Sciatic nerve (tissue), 2 donors: ENCODE measurements around the gene SSX4. TPM values are rescaled to one million over a fixed set of nuclear protein-coding genes. Genes with fewer than 3 reads are reported as not detected.
"Not testable (repeated sequence)": the region's sequence is repeated elsewhere in the genome, so short reads cannot be mapped to it uniquely, and the experiment has no call there.

ENCODE experiments used
- ATAC-seq: fragments of 200-7000 bp; cut with Tn5 transposase; one replicate; pipeline ENCODE4 v1.9.1; 2020; ENCODE audit warnings: mild to moderate bottlenecking, moderate library complexity
- DNase-seq: peaks from one replicate; pipeline ENCODE4 v3.0.0-alpha.2; 2020; ENCODE audit warnings: low spot score
- intact Hi-C: fragments of 100-400 bp; cut with DNase I; formaldehyde crosslinking; loops from one replicate; pipeline ENCODE4 v1.14.2; 2022
- total RNA-seq: library from RNA; stranded (reverse); fragmentation: NEBNext Ultra II Directional; extraction: Animal tissue kit (Norgen Biotek cat#: 25700); gene quantifications from one replicate; pipeline ENCODE4 v1.2.1, GENCODE V29; 2021
- donor health status: DM: no; HTN: no; CAD: no.
- donor health status: DM: no; HTN: no; CAD: no.

Gene SSX4, protein sequence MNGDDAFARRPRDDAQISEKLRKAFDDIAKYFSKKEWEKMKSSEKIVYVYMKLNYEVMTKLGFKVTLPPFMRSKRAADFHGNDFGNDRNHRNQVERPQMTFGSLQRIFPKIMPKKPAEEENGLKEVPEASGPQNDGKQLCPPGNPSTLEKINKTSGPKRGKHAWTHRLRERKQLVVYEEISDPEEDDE
- total RNA-seq: not detected

DNA sequence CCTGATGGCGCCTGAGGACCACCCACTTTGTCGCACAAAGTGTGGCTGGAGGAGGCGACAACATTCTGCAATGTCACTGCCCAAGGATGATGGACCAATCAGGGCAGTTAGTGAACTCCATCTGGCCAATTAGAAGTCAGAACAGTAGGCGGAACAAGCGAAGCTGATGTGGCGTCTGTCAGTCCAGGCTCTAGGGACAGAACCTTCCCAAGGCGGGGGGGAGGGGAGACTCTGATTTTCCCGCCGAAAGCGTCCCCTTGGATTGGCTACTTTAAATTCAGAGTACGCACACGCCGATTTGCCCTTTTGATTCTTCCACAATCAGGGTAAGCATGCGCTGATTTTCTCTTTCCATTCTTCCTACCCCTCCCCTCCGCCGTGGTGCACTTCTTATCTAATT, at the start of gene SSX4:
SSX4 (plus strand) TSS at position 301 of the 400 bp plus-strand sequence. CDS start 515 bp downstream, outside the sequence.
- intact Hi-C loops, DNase-seq, ATAC-seq: not testable (repeated sequence)

GRCh38 chrX:48346059-48346458, 37.3 kb upstream of the SSX4 start:
- ATAC-seq, intact Hi-C loops, DNase-seq: not testable (repeated sequence)

- ATAC-seq, intact Hi-C loops, DNase-seq: not testable (repeated sequence)
These were observed 26.8 kb upstream of the SSX4 start, which contains the start of gene SSX3 for GRCh38 chrX:48356315-48357094. TSS of gene SSX3 (minus strand) at chrX:48356703. CDS start at chrX:48355249, 1,454 bp downstream.

GRCh38 chrX:48357681-48358080, 25.7 kb upstream of the SSX4 start:
- ATAC-seq (no peak), DNase-seq (no peak)
- intact Hi-C loops: no loop called here

DNA sequence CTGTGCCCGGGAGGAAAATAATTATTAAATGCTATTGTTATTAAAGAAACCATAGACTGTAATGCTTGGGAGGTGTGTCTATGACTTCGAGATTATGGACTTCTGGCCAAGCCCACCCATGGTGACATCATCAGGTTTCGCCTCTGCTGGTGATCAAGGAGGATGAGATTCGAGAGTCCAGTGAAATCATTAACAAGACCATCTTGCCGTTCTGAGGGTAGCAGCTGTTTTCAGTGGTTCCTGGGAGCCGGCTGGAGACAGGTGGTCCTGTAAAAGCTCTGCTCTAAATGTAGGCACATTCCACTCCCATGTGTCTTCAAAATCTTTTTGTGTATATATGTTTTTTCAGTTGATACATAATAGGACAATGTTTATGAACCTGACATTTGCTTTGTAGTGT, 24.1 kb upstream of the SSX4 start:
- DNase-seq, intact Hi-C loops, ATAC-seq: not testable (repeated sequence)

DNA sequence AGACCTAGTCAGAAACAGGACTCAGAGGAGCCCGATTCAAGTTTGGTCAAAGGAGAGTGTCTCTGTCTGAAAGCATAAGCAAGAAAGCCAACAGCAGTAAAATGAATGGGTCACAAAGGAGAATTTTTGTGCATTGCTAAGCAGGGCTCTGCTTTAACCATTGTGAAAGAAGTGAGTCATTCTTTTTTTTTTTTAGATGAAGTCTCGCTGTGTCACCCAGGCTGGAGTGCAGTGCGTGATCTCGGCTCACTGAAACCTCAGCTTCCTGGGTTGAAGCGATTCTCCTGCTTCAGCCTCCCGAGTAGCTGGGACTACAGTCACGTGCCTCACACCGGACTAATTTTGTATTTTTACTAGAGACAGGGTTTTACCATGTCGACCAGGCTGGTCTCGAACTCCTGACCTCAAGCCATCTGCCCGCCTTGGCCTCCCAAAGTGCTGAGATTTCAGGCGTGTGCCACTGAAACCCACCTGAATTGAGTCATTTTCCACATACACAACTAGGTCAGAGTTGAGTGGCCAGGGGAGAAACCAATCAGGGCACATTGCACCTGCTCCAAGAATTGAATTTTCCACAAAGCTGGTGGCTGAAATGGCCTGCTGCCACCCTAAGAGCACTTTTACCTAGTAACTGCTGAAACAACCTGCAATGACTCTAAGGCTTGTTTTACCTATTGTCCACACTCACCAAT, 15.5 kb upstream of the SSX4 start:
- intact Hi-C loops, ATAC-seq, DNase-seq: not testable (repeated sequence)

GRCh38 chrX:48370408-48370807, 12.9 kb upstream of the SSX4 start:
- ATAC-seq, intact Hi-C loops, DNase-seq: not testable (repeated sequence)

DNA sequence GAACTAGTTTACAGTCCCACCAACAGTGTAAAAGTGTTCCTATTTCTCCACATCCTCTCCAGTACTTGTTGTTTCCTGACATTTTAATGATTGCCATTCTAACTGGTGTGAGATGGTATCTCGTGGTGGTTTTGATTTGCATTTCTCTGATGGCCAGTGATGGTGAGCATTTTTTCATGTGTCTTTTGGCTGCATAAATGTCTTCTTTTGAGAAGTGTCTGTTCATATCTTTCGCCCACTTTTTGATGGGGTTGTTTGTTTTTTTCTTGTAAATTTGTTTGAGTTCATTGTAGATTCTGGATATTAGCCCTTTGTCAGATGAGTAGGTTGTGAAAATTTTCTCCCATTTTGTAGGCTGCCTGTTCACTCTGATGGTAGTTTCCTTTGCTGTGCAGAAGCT, 13.6 kb downstream of the SSX4 start:
- DNase-seq, intact Hi-C loops, ATAC-seq: not testable (repeated sequence)

DNA sequence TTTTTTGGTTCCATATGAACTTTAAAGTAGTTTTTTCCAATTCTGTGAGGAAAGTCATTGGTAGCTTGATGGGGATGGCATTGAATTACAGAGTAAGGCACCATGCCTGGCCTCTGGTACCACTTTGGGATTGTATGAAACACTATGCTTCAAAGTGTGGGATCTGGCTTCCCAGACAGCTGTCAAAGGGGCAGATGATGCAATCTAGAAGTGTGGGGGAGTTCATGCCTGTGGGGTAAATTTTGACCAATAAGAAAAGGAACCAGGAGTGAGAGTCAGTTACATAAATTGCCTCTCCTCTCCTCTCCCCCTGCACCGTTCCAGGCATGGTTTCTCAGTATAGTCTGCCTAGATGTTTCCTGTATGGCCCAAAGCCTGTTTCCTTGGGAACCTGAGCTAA, 14.5 kb downstream of the SSX4 start:
- DNase-seq, ATAC-seq, intact Hi-C loops: not testable (repeated sequence)

GRCh38 chrX:48411860-48412259, 28.5 kb downstream of the SSX4 start, which contains the start of gene SSX4B:
TSS of gene SSX4B (minus strand) at chrX:48411960. CDS start at chrX:48411372, 588 bp downstream.
- intact Hi-C loops, DNase-seq, ATAC-seq: not testable (repeated sequence)

- DNase-seq, intact Hi-C loops, ATAC-seq: not testable (repeated sequence)
These were observed 43.8 kb downstream of the SSX4 start for GRCh38 chrX:48427027-48427716.

GRCh38 chrX:48429606-48430005, 46.3 kb downstream of the SSX4 start:
- DNase-seq, ATAC-seq, intact Hi-C loops: not testable (repeated sequence)

DNA sequence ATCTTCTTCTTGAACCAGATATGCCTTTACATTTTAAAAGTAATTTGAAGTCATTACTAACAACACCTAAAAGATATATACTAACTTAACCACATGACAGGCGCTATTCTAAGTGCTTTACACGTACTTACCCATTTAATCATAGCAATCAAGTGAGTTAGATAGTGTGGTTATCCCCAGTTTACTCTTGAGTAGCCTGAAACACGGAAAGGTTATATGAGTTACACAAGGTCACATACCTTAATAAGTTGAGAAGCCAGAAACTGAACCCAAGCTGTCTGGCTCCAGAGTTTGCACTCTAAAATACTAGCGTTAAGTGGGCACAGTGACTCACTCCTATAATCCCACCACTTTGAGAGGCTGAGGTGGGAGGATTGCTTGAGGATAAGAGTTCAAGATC, 46.8 kb downstream of the SSX4 start:
- ATAC-seq, DNase-seq, intact Hi-C loops: not testable (repeated sequence)

GRCh38 chrX:48433713-48434112, 50.4 kb downstream of the SSX4 start:
- intact Hi-C loops: not testable (repeated sequence)

More at GRCh38 chrX:48433713-48434112, 50.4 kb downstream of the SSX4 start:
- not testable (repeated sequence) for ATAC-seq, DNase-seq

Other genes starting within 250 kb of the SSX4 start
- gene SSX5, start 186.7 kb upstream of the SSX4 start, total RNA-seq: not detected
- gene SSX1, start 128.1 kb upstream of the SSX4 start, total RNA-seq: not detected
- gene SSX3, start 26.8 kb upstream of the SSX4 start, total RNA-seq: not detected
- gene SSX4B, start 28.4 kb downstream of the SSX4 start, total RNA-seq: not detected
- gene SLC38A5, start 86.7 kb downstream of the SSX4 start, total RNA-seq: 9.7 TPM
- 30.6 TPM for gene FTSJ1, start 92.7 kb downstream of the SSX4 start, total RNA-seq
- gene PORCN, start 125.5 kb downstream of the SSX4 start, total RNA-seq: 7.4 TPM
- gene EBP, start 138.3 kb downstream of the SSX4 start, total RNA-seq: 16.9 TPM
- 15.3 TPM for gene TBC1D25, start 156.2 kb downstream of the SSX4 start, total RNA-seq
- 150 TPM for gene RBM3, start 190.9 kb downstream of the SSX4 start, total RNA-seq
- 124 TPM for gene WDR13, start 214.0 kb downstream of the SSX4 start, total RNA-seq